HG02610 (cell line): ENCODE measurements around the gene PLPP7.

ENCODE experiments used
- ATAC-seq: cut with Tn5 transposase; IDR thresholded peaks from one replicate; pipeline ENCODE4 v1.9.1; 2021; ENCODE audit warnings: mild to moderate bottlenecking, moderate library complexity; ENCODE audit not compliant: unreplicated experiment

The PLPP7 gene

DNA sequence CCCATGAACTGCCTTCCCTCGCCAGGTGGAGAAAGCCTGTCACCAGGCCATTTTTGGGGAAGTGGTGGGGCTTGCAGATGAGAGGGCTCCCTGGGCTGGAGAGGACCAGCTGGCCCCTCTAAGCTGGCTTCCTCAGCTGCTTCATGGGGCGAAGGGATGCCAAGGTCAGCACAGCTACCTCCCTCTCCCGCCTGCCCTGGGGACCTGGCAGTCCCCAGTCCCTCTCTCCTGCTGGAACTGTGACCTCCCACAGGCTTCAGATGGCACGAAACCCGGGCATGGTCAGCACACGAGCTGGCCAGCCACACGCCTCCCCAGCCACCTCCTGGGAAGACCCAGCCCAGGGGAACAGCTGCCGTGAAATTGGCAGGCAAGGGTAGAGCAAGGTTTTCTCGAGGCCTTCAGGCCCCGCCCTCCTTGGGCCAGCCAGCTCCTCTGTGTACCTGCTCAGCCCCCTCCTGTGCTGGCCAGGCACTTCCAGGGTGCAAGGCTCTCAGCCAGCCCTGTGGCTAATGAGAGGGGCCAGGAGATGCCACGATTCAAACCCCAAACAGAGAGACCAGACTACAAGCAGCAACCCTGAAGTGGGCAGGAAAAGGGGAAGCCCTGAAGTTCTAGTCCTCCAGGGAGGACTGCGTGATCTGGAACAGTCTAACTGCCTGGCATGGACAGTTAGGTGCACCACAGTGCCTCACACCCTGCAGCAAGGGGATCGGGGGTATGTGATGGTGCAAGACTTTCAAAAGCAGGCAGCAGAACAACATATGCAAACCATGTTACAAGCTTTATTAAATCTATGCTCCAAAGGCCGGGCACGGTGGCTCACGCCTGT lies 12.9 kb downstream of the PLPP7 start:
- ATAC-seq = no peak

- no peak for ATAC-seq
These were observed 14.1 kb downstream of the PLPP7 start for GRCh38 chr9:131303381-131304321.

- no peak for ATAC-seq
These were observed 15.3 kb downstream of the PLPP7 start for GRCh38 chr9:131304676-131305355.

GRCh38 chr9:131306397-131307004 lies 17.0 kb downstream of the PLPP7 start:
- no peak for ATAC-seq

DNA sequence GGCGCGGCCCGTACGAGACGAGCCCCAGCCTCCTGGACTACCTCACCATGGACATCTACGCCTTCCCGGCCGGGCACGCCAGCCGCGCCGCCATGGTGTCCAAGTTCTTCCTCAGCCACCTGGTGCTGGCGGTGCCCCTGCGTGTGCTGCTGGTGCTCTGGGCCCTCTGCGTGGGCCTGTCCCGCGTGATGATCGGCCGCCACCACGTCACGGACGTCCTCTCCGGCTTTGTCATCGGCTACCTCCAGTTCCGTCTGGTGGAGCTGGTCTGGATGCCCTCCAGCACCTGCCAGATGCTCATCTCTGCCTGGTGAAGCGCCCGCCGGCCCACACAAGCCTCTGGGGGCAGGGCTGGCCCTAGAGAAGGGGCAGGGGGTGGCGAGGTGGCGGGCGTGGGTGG lies 18.5 kb downstream of the PLPP7 start:
- ATAC-seq = no peak

GRCh38 chr9:131308452-131308851 lies 18.9 kb downstream of the PLPP7 start:
- no peak for ATAC-seq

DNA sequence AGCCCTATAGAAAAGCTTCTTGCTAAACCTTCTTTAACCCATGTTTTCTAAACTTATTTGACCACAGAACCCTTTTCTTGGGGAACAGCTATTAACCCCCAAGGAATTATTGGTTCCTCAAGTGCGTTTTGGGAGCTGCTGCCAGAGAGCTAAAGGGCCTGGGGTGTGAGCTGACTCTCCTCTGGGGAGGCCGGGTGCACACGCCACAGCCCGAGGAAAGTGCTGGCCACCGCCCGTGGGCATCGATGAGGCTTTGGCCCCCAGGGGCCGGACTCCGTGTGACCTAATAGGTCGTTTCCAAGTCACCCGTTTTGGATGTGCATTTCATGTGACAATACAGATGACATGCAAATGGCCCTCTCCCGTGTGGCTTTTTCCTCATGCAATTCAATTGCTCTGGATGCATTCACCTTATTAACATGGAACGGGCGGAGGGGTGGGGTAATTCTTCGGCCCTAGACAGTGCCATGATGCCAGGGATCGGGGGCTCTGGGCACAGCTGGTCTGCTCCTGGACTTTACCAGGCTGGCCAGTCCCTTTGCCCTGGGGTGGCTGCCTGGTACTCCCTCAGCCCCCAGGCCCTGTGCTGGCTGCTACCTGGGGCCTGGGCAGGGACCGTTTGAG lies 19.5 kb downstream of the PLPP7 start:
- ATAC-seq = no peak

GRCh38 chr9:131309530-131310276 lies 20.2 kb downstream of the PLPP7 start:
- no peak for ATAC-seq

DNA sequence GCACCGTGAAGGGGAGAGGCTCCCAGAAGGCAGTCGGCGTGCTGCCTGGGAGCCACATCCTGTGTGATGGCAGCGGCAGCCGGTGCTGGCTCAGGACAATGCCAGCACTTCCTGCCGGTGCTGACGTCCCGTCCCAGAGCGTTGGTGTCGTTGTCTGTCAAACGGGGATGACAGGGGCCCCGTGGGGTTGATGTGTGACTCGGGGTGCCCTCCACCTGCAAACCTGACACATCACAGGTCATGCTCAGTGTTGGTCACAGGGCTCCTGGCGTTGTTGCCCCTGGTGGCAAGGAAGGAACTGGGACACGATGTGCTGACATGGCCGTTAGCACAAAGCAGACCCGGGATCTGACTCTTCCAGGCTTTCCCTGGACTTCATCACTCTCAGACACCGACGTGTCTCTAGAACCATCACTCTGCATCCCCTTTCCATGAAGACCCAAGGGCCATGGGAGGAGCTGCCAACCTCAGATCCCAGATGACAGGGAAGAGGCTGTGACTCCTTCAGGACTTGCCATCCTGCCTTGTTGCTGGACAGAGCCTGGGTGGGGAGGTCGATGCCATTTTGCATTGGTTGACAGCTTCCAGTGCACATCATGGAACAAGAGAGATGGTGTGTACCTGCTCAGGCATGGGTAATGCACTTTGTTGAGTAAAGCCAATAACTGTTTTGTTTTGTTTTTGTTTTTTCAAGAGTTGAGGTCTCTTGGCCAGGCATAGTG lies 21.5 kb downstream of the PLPP7 start:
- ATAC-seq = no peak

DNA sequence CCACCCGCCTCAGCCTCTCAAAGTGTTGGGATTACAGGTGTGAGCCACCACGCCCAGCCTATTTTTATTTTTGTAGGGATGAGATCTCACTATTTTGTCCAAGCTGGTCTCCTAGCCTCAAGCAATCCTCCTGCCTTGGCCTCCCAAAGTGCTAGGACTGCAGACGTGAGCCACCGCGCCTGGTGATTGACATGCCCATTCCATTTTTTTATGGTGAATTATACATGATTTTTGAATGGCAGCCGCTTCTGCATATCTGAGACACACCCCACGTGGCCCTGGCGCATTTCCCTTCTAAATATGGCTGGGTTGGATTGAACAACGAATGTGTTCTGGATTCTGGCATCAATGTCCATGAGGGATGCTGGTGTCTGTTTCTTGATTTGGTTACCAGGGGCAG lies 22.7 kb downstream of the PLPP7 start:
- no peak for ATAC-seq

- no peak for ATAC-seq
These were observed 23.6 kb downstream of the PLPP7 start for GRCh38 chr9:131312822-131313770.

DNA sequence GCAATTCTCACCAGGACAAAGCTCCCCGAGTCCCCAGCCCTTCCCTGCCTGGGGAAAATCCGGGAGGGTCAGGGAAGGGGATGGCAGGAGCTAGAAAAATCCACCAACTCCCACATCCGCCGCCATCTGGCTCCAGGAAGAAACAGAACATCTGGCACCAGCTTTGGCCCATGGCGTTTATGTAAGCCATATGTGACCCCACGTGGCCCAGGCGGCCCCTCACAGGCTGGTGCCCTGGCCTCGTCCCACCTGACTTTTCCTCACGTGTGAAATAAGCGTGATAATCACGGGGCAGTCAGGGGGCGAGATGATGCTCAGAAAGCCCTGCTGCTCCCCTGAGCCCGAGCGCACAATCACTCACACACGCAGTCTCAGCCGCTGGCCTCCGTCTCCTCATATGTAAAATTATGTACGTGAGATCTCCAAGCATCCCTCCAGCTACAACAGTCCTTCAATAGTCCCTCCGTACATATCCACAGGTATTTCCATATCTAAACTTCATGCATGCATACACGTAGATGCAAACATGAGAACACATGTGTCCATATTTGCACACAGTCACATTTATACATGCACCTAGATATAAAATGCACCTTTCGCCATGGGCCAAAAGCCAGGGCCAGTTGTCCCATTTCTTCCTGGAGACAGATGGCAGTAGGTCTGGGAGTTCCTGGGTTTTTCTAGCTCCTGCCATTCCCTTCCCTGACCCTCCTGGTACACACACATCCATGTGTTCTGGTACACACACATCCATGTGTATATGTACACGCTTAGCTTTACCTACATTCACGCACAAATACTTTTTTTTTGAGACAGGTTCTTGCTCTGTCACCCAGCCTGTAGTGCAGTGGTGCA lies 28.9 kb downstream of the PLPP7 start:
- ATAC-seq = no peak

DNA sequence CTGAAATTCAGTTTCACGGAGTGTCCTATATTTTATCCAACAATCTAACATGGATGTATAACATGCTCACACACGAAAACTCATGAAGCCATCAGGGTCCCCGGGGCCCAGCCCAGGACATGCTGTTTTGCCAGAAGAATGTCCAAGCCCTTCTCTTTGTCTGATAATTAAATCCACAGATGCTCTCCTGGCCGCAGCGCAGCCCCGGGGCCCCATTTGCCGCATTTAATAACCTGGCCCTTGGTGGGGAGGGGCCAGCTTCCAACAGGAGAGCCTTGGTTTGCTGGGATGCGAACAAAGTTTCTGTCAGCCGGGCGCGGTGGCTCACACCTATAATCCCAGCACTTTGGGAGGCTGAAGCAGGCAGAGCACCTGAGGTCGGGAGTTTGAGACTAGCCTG lies 30.0 kb downstream of the PLPP7 start:
- ATAC-seq = no peak

- no peak for ATAC-seq
These were observed 30.6 kb downstream of the PLPP7 start for GRCh38 chr9:131320031-131320685.

DNA sequence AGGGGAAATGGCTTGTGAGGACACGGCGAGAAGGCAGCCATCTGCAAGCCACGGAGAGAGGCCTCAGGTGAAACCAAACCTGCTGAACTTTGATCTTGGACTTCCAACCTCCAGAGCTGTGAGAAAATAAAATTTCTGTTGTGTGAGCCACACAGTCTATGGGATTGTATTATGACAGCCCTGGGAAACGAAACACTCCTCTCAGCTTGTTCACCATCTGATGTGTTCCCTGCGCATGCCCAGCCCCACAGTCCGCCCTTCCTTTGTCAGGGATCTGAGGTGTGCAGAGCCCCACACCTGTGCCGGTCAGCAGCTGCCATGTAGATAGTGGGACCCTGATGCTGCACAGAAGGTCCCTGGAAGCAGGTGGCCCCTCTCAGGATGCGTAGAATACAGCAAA lies 34.1 kb downstream of the PLPP7 start:
- no peak for ATAC-seq
